Kidney (tissue), 14 donors: ENCODE measurements around the gene FERMT3. TPM values are rescaled to one million over a fixed set of nuclear protein-coding genes. Genes with fewer than 3 reads are reported as not detected.
"Not testable (repeated sequence)": the region's sequence is repeated elsewhere in the genome, so short reads cannot be mapped to it uniquely, and the experiment has no call there.

Source experiments
- DNase-seq, 5 donors: peaks; one replicate each; pipeline ENCODE4 v3.0.0-alpha.2; 2013 to 2020
- FAIRE-seq: peaks from 2 replicates; lab custom pipeline; 2012; peaks lifted over from hg19 to GRCh38; lab: Jason Lieb, UNC
- H3K27ac ChIP-seq, 2 donors: one replicate each; pipeline ENCODE4 v1.7.0; 2013; ENCODE audit warnings: low read depth in 2 of 2, low read length in 2 of 2, inconsistent platforms in 1 of 2
- H3K27me3 ChIP-seq: one replicate; pipeline ENCODE4 v1.7.1; 2013; ENCODE audit warnings: low read length, inconsistent platforms; ENCODE audit not compliant: control insufficient read depth, insufficient read depth
- H3K36me3 ChIP-seq, 3 donors: one replicate each; pipeline versions ENCODE4 v1.7.0 to v1.7.1; 2013; ENCODE audit warnings: low read length in 3 of 3, control low read depth in 1 of 3, inconsistent platforms in 1 of 3; ENCODE audit not compliant: insufficient read depth in 3 of 3, control insufficient read depth in 2 of 3
- H3K4me1 ChIP-seq, 3 donors: one replicate each; pipeline versions ENCODE4 v1.7.0 to v1.7.1; 2013; ENCODE audit warnings: low read length in 3 of 3, inconsistent platforms in 1 of 3, low read depth in 1 of 3; ENCODE audit not compliant: control insufficient read depth in 2 of 3, insufficient read depth in 2 of 3
- H3K4me3 ChIP-seq, 3 donors: one replicate each; pipeline versions ENCODE4 v1.7.0 to v1.8.1; 2013; ENCODE audit warnings: low read length in 3 of 3, control low read depth in 1 of 3, inconsistent platforms in 1 of 3
- H3K9ac ChIP-seq, 3 donors: one replicate each; pipeline versions ENCODE4 v1.7.0 to v1.7.1; 2013; ENCODE audit warnings: low read length in 3 of 3, control low read depth in 1 of 3, inconsistent platforms in 1 of 3
- H3K9me3 ChIP-seq, 3 donors: one replicate each; pipeline versions ENCODE4 v1.7.0 to v1.7.1; 2013; ENCODE audit warnings: low read length in 3 of 3, control low read depth in 1 of 3, inconsistent platforms in 1 of 3; ENCODE audit not compliant: control insufficient read depth in 2 of 3, insufficient read depth in 1 of 3
- intact Hi-C: fragments of 100-400 bp; cut with DNase I; formaldehyde crosslinking; loops from one replicate; pipeline ENCODE4 v1.11.1; 2022
- polyA plus RNA-seq: library from polyadenylated mRNA; stranded (reverse); fragments of 350-450 nt; fragmentation: Illumina TruSeq; extraction: RNeasy Lipid Tissue Mini Kit (QIAGEN cat#74804); gene quantifications from one replicate; pipeline ENCODE4 v1.2.3, GENCODE V29; 2014; ENCODE audit warnings: low read depth, low replicate concordance; ENCODE audit not compliant: insufficient read depth
- total RNA-seq: library from RNA; stranded (reverse); fragmentation: NEBNext Ultra II Directional; extraction: Animal tissue kit (Norgen Biotek cat#: 25700); gene quantifications from one replicate; pipeline ENCODE4 v1.2.1, GENCODE V29; 2021
- TF ChIP-seq, protein P1 (sequence below): IDR thresholded peaks from 3 replicates; pipeline ENCODE4 v1.5.1; 2012; ENCODE audit warnings: mild to moderate bottlenecking, moderate library complexity, borderline replicate concordance; ENCODE audit not compliant: insufficient read depth; ENCODE audit errors: extremely low read depth
- donor health status: control.
- donor health status: control.
- donor health status: control.
- donor health status: control.
- donor health status: control.
- donor health status: DM: yes; HTN: yes; CAD: no.
- donor health status: Normal renal cell carcinoma (clear cell type).

The FERMT3 gene
- total and polyA plus RNA-seq, 2 donors from 2014 or later, result 11.8 to 36.3 TPM

DNA sequence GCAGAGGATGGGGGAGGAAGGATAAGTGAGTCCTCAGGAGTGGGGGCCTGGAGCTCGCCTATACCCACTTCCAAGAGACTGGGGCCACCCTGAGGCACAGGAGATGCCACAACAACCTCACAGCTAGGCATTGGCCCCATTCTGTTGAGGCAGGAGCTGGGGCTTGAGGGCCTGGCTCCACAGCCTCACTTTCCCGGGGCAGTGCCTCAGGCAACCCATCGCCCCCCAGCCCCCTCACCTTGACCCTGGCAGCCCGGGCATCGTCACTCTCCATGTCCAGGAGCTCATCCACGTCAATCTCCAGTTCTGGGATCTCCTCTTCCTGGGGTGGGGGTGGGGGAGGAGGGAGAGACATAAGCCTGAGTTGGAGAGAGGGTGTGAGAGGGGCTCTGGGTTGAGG, 38.4 kb downstream of the FERMT3 start:
- H3K27me3 ChIP-seq, result no peaks in the 10 kb centered on the region
- peaks cover 0 to 36% (median 9%) of the 10 kb centered on the region in 3 donors for H3K4me1 ChIP-seq
- no peaks in the 10 kb centered on the region for H3K9me3 ChIP-seq
- H3K27ac ChIP-seq, result peak overlapping the region; percentile 66 to 86
- peak overlapping the region in 1 of 3 donors; percentile 80 for H3K9ac ChIP-seq
- FAIRE-seq (no peak), DNase-seq (no peak)
- H3K4me3 ChIP-seq, result peak overlapping the region in 1 of 3 donors; percentile 62
- intact Hi-C loops, result no loop called here
- peaks cover 0 to 9% (median 4%) of the 10 kb centered on the region in 3 donors for H3K36me3 ChIP-seq
- TF ChIP-seq, protein P1, sequence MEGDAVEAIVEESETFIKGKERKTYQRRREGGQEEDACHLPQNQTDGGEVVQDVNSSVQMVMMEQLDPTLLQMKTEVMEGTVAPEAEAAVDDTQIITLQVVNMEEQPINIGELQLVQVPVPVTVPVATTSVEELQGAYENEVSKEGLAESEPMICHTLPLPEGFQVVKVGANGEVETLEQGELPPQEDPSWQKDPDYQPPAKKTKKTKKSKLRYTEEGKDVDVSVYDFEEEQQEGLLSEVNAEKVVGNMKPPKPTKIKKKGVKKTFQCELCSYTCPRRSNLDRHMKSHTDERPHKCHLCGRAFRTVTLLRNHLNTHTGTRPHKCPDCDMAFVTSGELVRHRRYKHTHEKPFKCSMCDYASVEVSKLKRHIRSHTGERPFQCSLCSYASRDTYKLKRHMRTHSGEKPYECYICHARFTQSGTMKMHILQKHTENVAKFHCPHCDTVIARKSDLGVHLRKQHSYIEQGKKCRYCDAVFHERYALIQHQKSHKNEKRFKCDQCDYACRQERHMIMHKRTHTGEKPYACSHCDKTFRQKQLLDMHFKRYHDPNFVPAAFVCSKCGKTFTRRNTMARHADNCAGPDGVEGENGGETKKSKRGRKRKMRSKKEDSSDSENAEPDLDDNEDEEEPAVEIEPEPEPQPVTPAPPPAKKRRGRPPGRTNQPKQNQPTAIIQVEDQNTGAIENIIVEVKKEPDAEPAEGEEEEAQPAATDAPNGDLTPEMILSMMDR, result no peak

DNA sequence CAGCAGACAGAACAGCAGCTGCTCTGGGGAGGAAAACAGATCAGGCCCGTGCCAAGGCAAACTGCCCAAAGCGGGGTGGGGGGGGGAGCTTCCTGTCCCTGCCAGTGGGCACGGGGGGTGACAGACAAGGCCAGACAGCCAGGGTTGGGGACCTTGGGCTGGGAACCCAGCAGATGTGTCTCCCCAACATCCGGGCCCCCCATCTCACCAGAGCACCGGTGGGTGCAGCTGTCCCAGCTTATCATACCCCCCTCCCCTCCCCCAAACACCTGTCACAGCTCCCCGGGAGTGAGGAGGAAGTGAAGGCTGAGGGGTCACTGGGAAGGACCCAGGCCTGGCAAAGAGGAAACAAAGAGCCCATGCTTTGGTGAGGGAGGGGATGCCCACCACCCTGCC, 38.9 kb downstream of the FERMT3 start:
- no peak for FAIRE-seq
- peak overlapping the region; percentile 66 to 86 for H3K27ac ChIP-seq
- peak overlapping the region in 2 of 3 donors; percentile 65 to 80 for H3K9ac ChIP-seq

DNA sequence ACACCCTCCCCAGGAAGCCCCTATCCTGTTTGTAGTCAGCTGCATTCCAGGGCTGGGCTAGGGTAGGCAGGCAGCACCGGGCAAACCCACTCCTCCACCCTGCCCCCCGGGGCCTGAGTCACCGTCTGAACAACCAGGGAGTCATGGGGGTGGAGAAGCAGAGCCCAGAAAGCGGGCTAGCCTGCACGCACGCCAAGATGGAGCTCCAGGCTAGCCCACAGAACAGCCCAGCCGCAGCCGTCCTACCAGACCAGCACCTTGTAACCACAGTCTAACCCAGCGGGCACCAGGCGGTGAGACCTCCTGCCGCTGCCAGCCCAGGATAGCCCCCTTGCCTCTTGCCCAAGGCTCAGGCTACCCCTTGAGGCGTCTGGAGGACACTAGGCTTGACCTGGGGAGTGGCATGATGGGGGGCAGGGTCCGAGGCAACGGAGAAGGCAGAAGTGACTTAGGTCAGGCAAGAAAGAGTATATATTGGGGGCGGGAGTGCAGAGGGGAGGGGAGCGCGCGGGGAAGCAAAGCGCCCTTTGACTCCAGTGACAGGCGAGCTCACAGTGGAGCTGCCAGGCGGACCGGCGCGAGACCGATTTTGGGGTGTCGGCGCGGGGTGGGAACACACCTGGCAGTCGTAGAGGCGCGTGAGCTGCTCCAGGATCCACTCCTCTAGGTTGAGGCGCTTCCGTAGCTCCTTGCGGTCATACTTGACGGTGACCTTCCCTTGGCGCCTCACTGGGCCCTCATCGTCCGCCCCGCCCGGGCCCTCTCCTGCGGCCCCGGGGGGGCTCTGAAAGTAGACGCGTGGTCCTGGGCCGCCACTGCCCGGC, 39.5 kb downstream of the FERMT3 start:
- intact Hi-C loops, result no loop called here
- peak overlapping the region; percentile 66 to 86 for H3K27ac ChIP-seq
- peaks cover 0 to 32% (median 3%) of the 10 kb centered on the region in 3 donors for H3K4me1 ChIP-seq
- DNase-seq, result peak; percentile 64 to 94 (median 81)
- TF ChIP-seq, protein P1, result no peak
- H3K27me3 ChIP-seq, result no peaks in the 10 kb centered on the region
- peak overlapping the region; percentile 20 to 80 (median 65) for H3K9ac ChIP-seq
- H3K4me3 ChIP-seq, result peak overlapping the region; percentile 62 to 77 (median 64)
- no peak for FAIRE-seq
- H3K9me3 ChIP-seq, result no peaks in the 10 kb centered on the region
- H3K36me3 ChIP-seq, result peaks cover 0 to 9% (median 4%) of the 10 kb centered on the region in 3 donors

More for the DNA sequence above, 38.9 kb downstream of the FERMT3 start:
- peak overlapping the region; percentile 62 to 77 (median 64) for H3K4me3 ChIP-seq
- TF ChIP-seq, protein P1, result no peak
- peak in 1 of 5 donors; percentile 81 for DNase-seq
- peaks cover 0 to 9% (median 4%) of the 10 kb centered on the region in 3 donors for H3K36me3 ChIP-seq
- no peaks in the 10 kb centered on the region for H3K27me3 ChIP-seq
- peaks cover 0 to 31% (median 5%) of the 10 kb centered on the region in 3 donors for H3K4me1 ChIP-seq
- intact Hi-C loops, result no loop called here
- no peaks in the 10 kb centered on the region for H3K9me3 ChIP-seq

DNA sequence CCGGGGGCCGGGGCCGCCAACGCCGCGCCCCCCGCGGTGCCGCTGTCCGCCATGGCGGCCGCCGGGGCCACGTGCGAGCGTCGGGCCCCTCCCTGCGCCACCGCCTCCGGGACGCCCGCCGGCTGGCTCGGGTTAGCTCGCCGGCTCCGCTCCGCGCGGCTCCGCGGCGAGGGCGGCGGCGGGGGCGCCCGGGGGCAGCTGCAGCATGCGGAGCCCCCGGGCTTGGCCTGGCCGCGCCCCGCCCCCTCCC, 40.0 kb downstream of the FERMT3 start:
- H3K36me3 ChIP-seq, H3K9ac ChIP-seq, H3K4me3 ChIP-seq, intact Hi-C loops, FAIRE-seq, H3K9me3 ChIP-seq, H3K27ac ChIP-seq, DNase-seq, H3K27me3 ChIP-seq: not testable (repeated sequence)
- H3K4me1 ChIP-seq, result peaks cover 0 to 34% (median 3%) of the 10 kb centered on the region in 3 donors
